Calu3 (cell line): ENCODE results near the gene PLEKHA5. TPM values are rescaled to one million over a fixed set of nuclear protein-coding genes. Genes with fewer than 3 reads are reported as not detected.
A peak's percentile ranks its signal among the peaks of the same experiment; 100 is the strongest.

Source experiments
- BruUV-seq: library from RNA; stranded (reverse); fragments of 400-500 nt; replicated peaks from 2 replicates; lab custom pipeline; 2021; lab: Mats Ljungman, UMichigan
- CTCF ChIA-PET: fragments of 300-600 bp; sonication (Branson Sonifier 250); formaldehyde crosslinking; loops from one replicate; lab custom pipeline; 2022; ENCODE audit warnings: antibody characterized with exemption; lab: Charles Lee
- DNase-seq: peaks from one replicate; pipeline ENCODE4 v3.0.0; 2022
- H3K27ac Mint-ChIP-seq: one replicate; pipeline ENCODE4 v1.8.0; 2022; ENCODE audit warnings: mixed read lengths; ENCODE audit not compliant: unreplicated experiment
- H3K27me3 Mint-ChIP-seq: one replicate; pipeline ENCODE4 v1.8.0; 2022; ENCODE audit warnings: mixed read lengths; ENCODE audit not compliant: unreplicated experiment
- H3K36me3 Mint-ChIP-seq: one replicate; pipeline ENCODE4 v1.8.0; 2022; ENCODE audit warnings: mild to moderate bottlenecking, moderate library complexity, mixed read lengths; ENCODE audit not compliant: insufficient read depth, unreplicated experiment
- H3K4me1 Mint-ChIP-seq: one replicate; pipeline ENCODE4 v1.8.0; 2022; ENCODE audit warnings: mild to moderate bottlenecking, low read depth, mixed read lengths; ENCODE audit not compliant: unreplicated experiment
- H3K4me3 Mint-ChIP-seq: one replicate; pipeline ENCODE4 v1.8.0; 2022; ENCODE audit warnings: mild to moderate bottlenecking, low read depth, moderate library complexity, mixed read lengths; ENCODE audit not compliant: unreplicated experiment
- H3K9me3 Mint-ChIP-seq: one replicate; pipeline ENCODE4 v1.8.0; 2022; ENCODE audit warnings: low read depth, mixed read lengths; ENCODE audit not compliant: unreplicated experiment
- CTCF ChIP-seq: fragments of 200-600 bp; IDR thresholded peaks from one replicate; pipeline ENCODE4 v1.8.0; 2022; ENCODE audit warnings: antibody characterized with exemption; ENCODE audit not compliant: unreplicated experiment
- intact Hi-C: fragments of 100-400 bp; cut with micrococcal nuclease; formaldehyde crosslinking; loops from one replicate; pipeline ENCODE4 v1.10.0; 2022; ENCODE audit not compliant: unreplicated experiment
- total RNA-seq: library from RNA; stranded (reverse); gene quantifications from 2 replicates; pipeline ENCODE4 v1.2.3, GENCODE V29; 2022

PLEKHA5 gene
- total RNA-seq, 1 experiment from 2014 or later: 57.9 TPM

- intact Hi-C loops: no loop called here
- H3K27me3 Mint-ChIP-seq: no peaks in the 10 kb centered on the region
- no peak overlapping the region for H3K4me3 Mint-ChIP-seq
- no TSS peak for BruUV-seq
- DNase-seq: no peak
- CTCF ChIA-PET: no interaction called here
- no peak for TF ChIP-seq CTCF
- H3K4me1 Mint-ChIP-seq: peaks cover 34% of the 10 kb centered on the region
- H3K9me3 Mint-ChIP-seq: no peaks in the 10 kb centered on the region
- no peak overlapping the region for H3K27ac Mint-ChIP-seq
- no peaks in the 10 kb centered on the region for H3K36me3 Mint-ChIP-seq
Observed at GRCh38 chr12:19158923-19159322, 29.4 kb downstream of the PLEKHA5 start.

- Mint-ChIP-seq H3K27ac (no peak overlapping the region), H3K4me3 (no peak overlapping the region), H3K4me1 (peaks cover 41% of the 10 kb centered on the region), H3K27me3 (no peaks in the 10 kb centered on the region), H3K9me3 (no peaks in the 10 kb centered on the region), H3K36me3 (peaks cover 2% of the 10 kb centered on the region)
- BruUV-seq: no TSS peak
- CTCF ChIA-PET: no interaction called here
- TF ChIP-seq CTCF: no peak
- intact Hi-C loops: no loop called here
- DNase-seq: no peak
Observed at GRCh38 chr12:19161216-19161615, 31.7 kb downstream of the PLEKHA5 start.

GRCh38 chr12:19165451-19165850 is 35.9 kb downstream of the PLEKHA5 start:
- CTCF ChIA-PET: no interaction called here
- TF ChIP-seq CTCF: no peak
- Mint-ChIP-seq H3K36me3 (peaks cover 8% of the 10 kb centered on the region), H3K4me1 (peaks cover 48% of the 10 kb centered on the region), H3K9me3 (no peaks in the 10 kb centered on the region), H3K27me3 (no peaks in the 10 kb centered on the region), H3K27ac (peak overlapping the region; percentile 75), H3K4me3 (peak overlapping the region; percentile 49)
- no peak for DNase-seq
- BruUV-seq: no TSS peak
- intact Hi-C loops: no loop called here

GRCh38 chr12:19166387-19166786 is 36.9 kb downstream of the PLEKHA5 start:
- CTCF ChIA-PET: no interaction called here
- peaks cover 48% of the 10 kb centered on the region for H3K4me1 Mint-ChIP-seq
- H3K9me3 Mint-ChIP-seq: no peaks in the 10 kb centered on the region
- H3K27me3 Mint-ChIP-seq: no peaks in the 10 kb centered on the region
- peaks cover 8% of the 10 kb centered on the region for H3K36me3 Mint-ChIP-seq
- peak overlapping the region; percentile 49 for H3K4me3 Mint-ChIP-seq
- no peak for TF ChIP-seq CTCF
- intact Hi-C loops: no loop called here
- no peak for DNase-seq
- peak overlapping the region; percentile 75 for H3K27ac Mint-ChIP-seq
- no TSS peak for BruUV-seq

GRCh38 chr12:19166956-19167355 is 37.4 kb downstream of the PLEKHA5 start:
- H3K9me3 Mint-ChIP-seq: no peaks in the 10 kb centered on the region
- CTCF ChIA-PET: no interaction called here
- peak overlapping the region; percentile 75 for H3K27ac Mint-ChIP-seq
- peaks cover 48% of the 10 kb centered on the region for H3K4me1 Mint-ChIP-seq
- no peaks in the 10 kb centered on the region for H3K27me3 Mint-ChIP-seq
- no peak for DNase-seq
- TF ChIP-seq CTCF: no peak
- peaks cover 8% of the 10 kb centered on the region for H3K36me3 Mint-ChIP-seq
- intact Hi-C loops: no loop called here
- no TSS peak for BruUV-seq
- no peak overlapping the region for H3K4me3 Mint-ChIP-seq
